HPDE6-E6E7 (cell line): ENCODE measurements around the gene MVP.
A peak's percentile ranks its signal among the peaks of the same experiment; 100 is the strongest.
"Not testable (repeated sequence)": the region's sequence is repeated elsewhere in the genome, so short reads cannot be mapped to it uniquely, and the experiment has no call there.

Experiments used
- DNase-seq: peaks from one replicate; pipeline ENCODE4 v3.0.0; 2011; ENCODE audit warnings: missing footprints; ENCODE audit errors: extremely low spot score

The MVP gene

GRCh38 chr16:29820271-29820701 is at the start of gene MVP:
MVP (plus strand) TSS chr16:29820462; CDS start chr16:29830550, 10,088 bp downstream.
- DNase-seq = no peak

- DNase-seq = not testable (repeated sequence)
These were observed 47.9 kb upstream of the MVP start for GRCh38 chr16:29772330-29772729.

GRCh38 chr16:29774730-29775129 is 45.5 kb upstream of the MVP start:
- DNase-seq = no peak

GRCh38 chr16:29775742-29776408 is 44.4 kb upstream of the MVP start:
- peak; percentile 48 for DNase-seq

- DNase-seq = no peak
These were observed 42.5 kb upstream of the MVP start, which contains the start of gene ZG16 for GRCh38 chr16:29777576-29778350. ZG16 (plus strand) TSS chr16:29778256; CDS start chr16:29779267, 1,011 bp downstream.

DNA sequence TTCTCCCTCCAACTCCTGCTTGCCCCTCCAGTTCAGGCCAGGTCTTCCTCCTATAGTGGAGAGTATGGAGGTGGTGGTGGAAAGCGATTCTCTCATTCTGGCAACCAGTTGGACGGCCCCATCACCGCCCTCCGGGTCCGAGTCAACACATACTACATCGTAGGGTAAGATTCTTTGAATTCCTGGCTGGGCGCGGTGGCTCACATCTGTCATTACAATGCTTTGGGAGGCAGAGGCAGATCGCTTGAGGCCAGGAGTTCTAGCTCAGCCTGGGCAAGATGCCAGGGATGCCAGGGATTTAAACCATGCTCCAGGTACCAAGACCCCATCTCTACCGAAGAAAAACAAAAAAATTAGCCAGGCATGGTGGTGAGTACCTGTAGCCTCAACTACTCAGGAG is 40.8 kb upstream of the MVP start:
- no peak for DNase-seq

DNA sequence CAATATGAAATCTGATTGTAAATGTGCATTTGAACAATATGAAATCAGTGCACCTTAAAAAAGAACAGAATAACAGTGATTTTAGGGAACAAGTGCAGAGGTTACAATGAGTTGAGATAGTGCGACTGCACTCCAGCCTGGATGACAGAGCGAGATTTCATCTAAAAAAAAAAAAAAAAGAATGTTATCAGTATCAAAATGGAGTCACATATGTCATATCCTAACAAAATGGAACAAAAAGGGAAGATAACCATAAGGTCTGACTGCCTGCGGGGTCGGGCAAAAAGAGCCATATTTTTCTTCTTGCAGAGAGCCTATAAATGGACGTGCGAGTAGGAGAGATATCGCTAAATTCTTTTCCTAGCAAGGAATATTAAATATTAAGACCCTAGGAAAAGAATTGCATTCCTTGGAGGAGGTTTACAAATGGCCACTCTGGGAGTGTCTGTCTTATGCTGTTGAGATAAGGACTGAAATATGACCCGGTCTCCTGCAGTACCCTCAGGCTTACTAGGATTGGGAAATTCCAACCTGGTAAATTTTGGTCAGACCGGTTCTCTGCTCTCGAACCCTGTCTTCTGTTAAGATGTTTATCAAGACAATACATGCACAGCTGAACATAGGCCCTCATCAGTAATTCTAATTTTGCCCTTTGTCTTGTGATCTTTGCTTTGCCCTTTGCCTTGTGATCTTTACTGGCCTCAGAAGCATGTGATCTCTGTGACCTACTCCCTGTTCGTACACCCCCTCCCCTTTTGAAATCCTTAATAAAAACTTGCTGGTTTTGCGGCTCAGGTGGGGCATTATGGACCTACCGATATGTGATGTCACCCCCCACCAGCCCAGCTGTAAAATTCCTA is 36.9 kb upstream of the MVP start:
- DNase-seq = not testable (repeated sequence)

- no peak for DNase-seq
These were observed 36.1 kb upstream of the MVP start for GRCh38 chr16:29784157-29784556.

GRCh38 chr16:29784901-29785500 is 35.3 kb upstream of the MVP start:
- no peak for DNase-seq

DNA sequence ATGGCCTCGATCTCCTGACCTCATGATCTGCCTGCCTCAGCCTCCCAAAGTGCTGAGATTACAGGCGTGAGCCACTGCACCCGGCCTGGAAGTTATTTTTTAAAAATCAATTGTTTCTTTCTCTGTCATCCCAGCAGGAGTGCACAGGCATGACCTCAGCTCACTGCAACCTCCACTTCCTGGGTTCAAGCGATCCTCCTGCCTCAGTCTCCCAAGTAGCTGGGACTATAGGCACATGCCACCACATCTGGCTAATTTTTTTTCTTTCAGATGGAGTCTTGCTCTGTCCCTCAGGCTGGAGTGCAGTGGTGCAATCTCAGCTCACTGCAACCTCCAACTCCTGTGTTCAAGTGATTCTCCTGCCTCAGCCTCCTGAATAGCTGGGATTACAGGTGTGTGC is 33.1 kb upstream of the MVP start:
- not testable (repeated sequence) for DNase-seq

DNA sequence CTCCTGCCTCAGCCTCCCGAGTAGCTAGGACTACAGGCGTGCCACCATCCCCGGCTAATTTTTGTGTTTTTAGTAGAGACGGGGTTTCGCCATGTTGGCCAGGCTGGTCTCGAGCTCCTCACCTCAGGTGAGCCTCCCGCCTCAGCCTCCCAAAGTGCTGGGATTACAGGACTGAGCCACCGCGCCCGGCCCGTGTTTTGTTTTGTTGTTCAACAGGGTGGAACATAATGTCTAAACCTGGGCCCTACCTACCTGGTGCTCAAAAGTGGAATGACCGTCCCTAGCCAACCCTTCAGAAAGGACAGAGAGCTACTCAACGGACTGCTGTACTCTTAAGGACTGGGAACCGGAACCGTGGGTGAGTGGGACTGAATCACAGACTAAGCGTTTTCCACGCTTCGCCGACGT is 30.5 kb upstream of the MVP start:
- DNase-seq = no peak

- DNase-seq = peak; percentile 100
These were observed 29.9 kb upstream of the MVP start, which contains the start of gene KIF22 for GRCh38 chr16:29790183-29790948. KIF22 (plus strand) TSS chr16:29790751; CDS start chr16:29790760, 9 bp downstream.

GRCh38 chr16:29790949-29791844 is 29.1 kb upstream of the MVP start:
- DNase-seq = no peak

- no peak for DNase-seq
These were observed 28.1 kb upstream of the MVP start for GRCh38 chr16:29791845-29792807.

- DNase-seq = not testable (repeated sequence)
These were observed 27.1 kb upstream of the MVP start for GRCh38 chr16:29793153-29793552.

DNA sequence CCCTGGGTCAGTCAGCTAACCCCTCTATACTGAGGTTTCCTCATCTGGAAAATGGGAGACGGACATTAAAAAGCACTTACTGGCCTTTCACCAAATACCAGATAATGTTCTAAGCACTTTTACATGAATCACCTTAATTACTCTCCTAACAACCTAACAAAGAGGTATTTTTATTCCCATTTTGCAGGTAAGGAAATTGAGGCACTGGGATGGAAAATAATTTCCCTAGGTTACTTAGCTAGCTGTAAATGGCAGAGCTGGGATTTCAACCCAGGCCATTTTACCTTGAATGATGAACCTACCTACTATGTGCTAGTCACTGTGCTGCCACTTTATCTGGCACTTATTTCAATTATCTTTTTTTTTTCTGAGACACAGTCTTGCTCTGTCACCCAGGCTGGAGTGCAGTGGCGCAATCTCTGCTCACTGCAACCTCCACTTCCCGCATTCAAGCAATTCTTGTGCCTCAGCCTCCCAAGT is 26.0 kb upstream of the MVP start:
- DNase-seq = no peak

- DNase-seq = no peak
These were observed 17.8 kb upstream of the MVP start for GRCh38 chr16:29802416-29802935.

DNA sequence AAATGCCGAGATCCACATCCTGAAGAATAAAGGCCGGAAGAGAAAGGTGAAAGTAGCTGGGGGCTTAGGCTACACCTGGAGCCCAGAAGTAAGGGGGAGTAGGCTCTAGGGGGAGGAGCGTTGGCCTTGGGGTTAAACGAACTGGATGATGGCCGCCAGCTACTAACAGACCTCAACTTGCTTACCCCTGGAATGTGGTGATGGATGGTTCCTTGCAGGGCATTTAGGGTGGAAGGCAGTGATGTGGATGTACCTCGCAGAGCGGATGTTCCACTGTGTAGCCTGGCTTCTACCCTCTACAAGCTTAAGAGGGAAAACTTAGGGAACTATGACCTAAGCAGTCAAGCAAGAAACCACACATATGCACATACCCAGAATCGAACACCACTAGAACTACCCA is 16.2 kb upstream of the MVP start:
- DNase-seq = no peak
